HG03432 (cell line): ENCODE measurements around the gene WLS.
A peak's percentile ranks its signal among the peaks of the same experiment; 100 is the strongest.

Source experiments
- ATAC-seq: cut with Tn5 transposase; IDR thresholded peaks from one replicate; pipeline ENCODE4 v1.9.1; 2021; ENCODE audit warnings: mild to moderate bottlenecking, moderate library complexity; ENCODE audit not compliant: unreplicated experiment

The WLS gene

DNA sequence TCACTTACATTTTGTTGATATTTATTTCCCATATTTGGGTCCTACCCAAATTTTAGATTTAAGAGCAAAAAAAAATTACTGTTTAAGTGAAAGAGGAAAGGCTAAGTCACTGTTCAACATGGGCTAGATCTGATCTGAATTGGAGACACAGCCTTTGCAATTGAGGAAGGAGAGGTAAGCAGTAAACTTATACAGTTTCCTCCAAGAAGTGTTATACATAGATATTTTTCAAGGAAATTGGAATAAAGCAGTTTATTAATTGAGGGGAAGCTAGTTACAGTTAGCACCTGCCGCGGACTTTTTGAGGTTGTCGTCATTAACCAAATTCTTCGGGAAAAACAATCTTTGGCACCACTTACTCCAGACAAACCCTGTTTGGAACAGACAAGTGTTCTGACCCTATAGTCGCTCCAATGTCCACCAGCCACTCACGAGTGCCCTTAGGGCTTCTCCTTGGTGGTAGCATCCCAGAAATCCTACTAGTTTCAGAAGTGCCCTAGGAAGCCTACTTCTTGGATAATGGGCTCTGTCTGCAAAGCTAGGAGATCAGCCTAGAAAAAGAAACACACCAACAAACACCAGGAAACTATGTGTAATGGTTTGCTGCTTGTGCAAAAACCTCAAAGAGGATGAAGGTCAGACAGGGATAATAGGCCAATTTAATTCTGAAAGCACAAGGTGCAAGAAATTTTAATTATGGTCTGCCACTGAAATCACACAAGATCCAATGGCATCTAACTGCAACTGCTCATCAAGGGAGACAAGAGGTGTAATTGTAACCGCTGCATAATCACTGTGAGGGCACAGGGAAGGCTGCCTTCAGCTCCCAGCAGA, 2.5 kb downstream of the WLS start:
- ATAC-seq, result no peak

DNA sequence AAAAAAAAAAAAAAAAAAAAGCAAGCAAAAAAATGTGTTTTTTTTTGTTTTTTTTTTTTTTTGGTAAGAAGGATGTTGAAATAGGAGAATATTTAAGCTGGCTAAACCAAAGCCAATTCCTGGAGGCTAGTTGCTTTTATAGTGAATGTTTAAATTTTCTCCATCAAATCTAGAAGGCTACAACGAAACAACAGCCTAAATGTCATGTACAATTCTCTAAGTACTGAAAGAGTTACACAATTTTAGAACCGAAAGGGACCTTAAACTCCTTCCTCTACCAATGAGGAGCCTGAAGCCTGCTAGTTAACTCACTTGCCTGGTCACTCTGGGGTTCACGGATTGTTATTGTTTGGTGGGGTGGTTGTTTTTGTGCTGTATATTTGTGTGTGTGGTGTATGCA, 3.5 kb downstream of the WLS start:
- no peak for ATAC-seq

DNA sequence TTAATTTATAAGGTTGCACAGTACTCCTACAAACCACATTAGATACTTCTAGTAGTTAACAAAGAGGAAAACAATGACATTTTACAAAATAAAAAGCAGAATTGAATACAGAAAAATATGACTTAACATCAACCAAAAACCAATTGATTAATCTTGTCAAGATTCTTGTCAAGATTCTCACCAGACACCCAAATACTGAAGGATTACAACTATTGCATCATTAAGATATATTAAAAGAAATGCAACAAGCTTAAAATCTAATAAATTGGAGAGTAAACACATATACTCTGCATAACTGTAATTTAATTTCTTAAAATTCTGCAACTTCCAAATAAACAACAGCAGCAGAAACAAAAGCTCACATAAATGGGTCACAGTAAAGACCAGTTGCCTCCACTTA, 4.7 kb downstream of the WLS start:
- no peak for ATAC-seq

DNA sequence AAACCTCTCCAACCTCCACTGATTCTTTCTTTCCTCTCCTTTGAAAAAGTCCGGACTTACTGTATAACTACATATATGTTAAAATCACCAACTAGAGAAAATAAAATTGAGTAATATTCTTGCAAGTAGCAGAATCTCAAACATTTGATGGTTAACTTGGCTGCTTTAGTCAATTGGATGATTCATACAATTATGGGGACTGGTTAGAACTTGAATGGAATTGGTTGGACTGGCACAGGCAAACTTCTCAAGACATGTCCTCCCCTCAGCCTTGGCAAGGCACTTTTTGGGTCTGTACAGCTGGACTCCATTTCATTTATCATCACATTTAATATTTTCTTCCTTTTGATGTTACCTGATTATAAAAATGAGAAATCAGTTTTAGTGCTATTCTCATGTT, 6.5 kb downstream of the WLS start:
- no peak for ATAC-seq

DNA sequence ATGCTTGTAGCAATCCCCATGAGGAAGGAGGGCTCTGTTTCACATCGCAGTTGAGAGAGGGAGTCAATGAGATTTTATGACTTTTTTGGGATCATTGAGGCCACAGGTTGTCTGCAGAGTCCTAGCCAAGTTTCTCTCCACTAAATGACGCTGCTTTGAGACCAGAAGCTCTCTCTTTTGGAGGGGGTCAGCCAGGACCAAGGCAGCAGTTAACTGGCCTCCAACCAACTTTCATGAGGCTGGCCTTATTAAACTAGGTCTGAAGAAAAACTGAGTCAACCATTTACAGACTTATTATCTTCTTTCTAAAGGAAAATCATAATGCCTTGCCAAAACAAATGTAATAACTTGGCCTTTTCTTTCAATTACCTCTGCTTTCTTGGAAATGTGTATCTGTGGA, 8.6 kb downstream of the WLS start:
- ATAC-seq, result no peak

DNA sequence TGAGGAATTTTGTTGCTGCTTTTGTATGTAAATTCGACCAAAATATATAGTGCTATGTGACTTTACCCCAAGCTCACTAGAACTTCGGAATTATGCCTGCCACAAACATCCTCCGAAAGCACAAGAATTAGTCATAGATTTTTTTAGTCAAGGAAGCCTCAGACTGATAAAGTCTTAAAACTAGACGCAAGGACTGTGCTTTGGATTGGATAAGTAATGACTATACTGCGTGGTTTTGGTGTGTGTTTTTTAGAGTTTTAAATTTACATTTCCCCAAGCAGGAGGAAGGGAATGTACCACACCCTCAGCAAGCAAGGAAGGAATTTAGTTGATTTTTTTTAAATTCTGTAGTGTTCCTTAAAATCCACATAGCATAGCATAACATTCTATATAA, 10.3 kb downstream of the WLS start:
- no peak for ATAC-seq

DNA sequence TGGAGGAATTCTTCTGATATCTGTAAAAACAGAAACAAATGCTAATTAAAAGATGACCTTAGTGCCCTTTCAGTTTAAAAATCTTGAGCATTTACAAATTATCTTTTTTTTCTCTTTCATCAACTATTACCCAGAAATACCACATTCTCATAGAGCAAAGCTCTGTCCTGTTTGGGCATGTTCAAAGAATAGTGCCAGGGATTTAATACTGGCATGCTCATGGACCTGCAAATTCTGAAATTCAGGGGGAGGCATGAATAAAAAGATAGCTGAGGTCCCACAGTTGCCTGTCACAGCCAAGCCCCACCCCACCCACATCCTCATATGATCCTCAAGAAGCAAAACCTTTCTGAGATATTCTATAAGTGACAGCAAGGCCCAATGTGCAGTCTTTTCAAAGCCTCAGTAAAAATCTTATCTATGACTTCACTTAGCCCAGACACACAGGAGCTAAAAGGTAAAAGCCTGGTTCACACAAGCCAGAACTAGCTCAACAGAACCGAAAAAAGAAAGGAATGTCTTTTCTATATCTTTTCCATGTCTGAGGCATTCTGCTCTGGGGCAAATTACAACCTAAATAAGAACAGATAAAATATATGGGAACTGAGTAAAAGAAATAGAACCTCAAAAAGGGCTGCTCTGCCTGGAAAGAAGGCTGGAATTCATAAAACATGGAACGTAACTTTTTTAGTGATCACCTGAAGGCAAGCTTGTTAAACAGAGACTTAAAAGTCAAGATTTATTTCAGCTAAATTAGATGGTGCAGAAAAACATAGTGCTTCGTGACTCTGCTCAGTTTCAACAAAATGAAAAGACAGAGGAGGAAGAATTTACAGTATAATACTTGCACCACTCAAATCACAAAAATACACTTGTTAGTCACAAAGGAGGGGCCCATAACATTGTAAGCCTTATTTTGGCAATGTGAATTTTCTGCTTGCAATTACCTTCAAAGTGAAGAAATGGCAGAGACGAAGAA, 11.0 kb downstream of the WLS start:
- ATAC-seq, result no peak

DNA sequence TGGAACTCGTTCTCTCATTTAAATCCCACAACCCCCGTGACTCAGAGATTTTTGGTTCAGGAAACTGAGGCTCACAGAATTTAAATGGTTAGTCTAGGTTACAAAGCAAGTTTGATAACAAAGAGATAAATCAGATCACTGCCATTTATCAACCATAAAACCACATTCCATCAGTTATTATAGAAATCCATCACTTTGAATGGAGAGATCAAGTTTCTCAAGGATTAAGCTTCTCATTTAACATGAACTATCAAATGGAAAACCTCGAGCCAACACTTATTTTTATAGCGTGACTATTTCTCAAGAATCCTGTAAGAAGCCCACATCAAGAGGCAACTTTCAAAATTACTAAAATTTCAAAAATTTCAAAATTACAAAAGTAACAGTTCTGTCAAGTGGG, 11.9 kb downstream of the WLS start:
- no peak for ATAC-seq

DNA sequence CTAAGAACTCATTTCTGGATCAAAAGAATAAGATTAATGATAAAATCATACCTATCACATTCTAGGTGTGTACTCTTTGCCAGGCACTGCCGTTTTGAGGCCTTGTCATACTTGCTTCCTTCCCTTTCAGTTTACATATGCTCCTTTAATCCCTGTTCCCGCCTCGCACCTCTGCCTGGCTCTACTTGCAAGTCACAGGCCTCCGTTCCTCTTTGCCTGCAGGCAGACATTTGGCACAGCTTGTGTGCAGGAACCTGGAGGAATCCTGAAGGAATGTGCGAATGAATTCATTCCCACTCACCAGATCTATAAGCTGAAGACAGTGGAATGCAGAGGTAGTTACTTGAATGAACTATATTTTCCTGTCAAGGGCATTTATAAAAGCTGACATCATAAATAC, 13.8 kb downstream of the WLS start:
- no peak for ATAC-seq

DNA sequence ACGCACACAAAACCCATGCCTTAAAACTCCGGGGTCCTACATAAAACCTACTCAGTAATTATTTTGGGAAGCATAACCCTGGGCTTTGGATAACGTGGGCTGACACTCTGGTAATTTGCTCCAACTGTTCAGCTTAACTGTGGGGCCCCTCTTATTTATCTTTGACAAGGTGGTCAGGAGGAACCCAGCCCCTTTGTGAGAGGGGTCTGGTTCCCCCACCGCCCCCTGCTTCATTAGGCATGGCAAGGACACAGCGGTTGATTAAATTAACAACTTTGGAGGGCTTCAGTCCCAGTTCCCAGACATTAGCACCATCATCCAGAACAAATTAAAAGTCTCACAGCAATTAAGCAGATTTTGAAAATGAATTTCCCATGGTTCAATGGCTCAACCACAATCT, 14.7 kb downstream of the WLS start:
- ATAC-seq, result no peak

DNA sequence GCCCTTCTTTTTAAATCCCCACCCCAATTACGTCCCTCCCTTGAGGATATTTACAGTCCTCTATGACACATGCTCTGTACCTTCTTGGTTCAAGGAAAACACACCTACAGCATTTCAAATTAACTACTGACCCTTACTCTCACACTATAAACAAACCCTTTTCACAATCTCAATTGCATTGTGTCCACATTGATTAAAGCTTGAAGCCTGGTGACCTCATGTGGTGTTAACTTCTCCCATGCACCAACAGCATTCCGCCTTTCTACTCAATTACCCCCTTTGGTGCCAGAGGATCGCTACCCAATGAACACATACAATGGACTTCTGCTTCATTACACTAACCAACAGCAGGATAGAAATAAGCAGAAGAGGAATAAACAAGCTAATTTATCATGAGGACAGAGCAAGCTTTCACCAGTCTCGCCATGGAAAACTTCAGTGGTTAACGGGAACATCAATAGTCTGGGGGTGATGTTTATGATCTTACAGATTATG, 15.2 kb downstream of the WLS start:
- ATAC-seq, result no peak

DNA sequence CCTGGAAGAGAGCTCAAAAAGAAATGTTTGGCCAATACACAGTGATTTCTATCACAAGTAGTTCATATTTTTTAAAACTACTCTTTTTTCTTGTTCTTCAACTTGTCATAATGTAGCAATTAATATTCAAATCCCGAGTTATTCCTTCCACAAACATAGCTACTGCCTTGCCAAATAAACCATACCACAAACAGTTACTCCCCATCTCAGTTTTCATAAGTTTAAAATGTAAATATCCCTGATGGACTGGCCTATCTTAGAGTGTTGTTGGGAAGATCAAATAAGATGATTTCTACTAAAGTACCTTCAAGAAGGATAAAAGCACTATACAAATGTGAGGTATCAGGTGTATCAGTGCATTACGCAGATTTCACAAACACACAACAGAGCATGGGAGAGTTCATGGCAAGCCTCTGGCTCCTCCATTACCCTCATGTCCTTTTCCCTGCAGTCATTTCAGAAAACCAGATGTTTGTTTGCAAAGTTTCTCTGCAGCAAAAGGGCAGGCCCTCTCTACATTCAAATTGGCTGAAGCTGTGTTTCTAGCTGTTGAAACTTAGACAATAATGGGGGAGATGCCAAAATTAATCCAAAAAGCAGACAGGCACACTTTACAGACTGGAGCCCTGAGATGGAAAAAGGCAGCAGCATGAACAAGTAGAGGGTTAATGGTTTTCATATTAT, 16.1 kb downstream of the WLS start:
- ATAC-seq, result no peak

DNA sequence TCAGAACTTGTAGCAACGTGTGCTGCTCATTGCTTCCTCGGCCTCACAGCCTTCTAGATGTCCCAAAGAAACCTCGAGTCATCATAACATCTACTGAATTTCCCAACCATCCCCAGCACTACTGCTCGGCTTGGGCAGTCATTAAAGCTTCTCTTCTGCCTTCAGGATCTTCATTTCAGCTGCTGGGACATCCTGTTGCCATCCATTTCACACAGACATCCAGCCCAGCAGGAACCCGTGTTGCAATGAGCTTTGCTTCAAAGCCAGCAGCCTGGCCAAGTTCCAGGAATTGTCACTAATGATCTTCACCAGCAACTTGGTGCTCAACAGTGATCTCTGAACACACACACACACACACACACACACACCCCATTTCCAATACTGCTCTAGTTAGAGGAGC, 18.5 kb downstream of the WLS start:
- no peak for ATAC-seq

DNA sequence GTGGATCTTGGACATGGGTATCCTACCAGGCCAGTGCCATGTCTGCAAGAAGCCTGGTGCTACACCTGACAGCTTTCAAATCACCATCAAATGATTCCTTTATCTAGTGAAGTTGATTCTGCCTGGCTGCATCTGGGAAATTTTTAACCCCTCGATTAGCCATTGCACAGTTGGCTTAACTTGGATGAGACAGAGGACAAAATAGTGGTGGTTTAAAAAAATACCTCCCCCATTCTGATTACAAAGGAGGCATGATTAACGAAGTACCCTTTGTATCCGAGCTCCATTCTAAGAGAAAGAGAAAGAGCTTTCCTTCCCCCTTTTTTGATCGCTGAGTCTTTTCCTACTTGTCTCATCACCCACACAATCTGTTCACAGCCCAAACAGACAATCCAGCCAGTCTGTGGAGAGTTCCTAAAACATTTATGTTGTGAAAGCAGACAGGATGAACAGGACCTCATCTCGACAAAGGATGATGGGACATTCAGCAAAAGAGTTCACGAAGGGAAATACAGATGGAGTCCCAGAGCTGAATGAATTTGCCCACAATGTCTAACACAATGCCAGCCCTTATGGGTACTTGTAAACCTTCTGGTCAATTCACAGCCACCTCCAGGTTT, 20.5 kb downstream of the WLS start:
- ATAC-seq, result no peak

DNA sequence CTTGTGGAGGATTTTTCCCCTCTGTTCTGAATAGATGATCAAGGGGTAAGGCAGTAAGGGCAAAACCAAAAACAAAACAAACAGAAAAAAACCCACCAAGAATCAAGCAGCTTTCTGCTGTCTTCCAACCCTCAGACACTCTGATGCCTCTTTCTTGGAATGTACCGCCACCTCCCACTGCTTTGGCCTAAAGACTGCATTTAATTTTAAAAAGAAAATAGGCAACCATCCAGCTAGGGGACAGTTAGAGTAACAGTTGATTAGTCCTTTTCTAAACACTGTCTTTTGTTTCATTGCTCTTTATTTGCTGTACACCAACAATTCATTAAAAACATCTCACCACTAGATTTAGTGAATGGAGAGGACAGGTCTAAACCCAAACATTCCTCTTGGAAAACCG, 21.5 kb downstream of the WLS start:
- ATAC-seq, result no peak

DNA sequence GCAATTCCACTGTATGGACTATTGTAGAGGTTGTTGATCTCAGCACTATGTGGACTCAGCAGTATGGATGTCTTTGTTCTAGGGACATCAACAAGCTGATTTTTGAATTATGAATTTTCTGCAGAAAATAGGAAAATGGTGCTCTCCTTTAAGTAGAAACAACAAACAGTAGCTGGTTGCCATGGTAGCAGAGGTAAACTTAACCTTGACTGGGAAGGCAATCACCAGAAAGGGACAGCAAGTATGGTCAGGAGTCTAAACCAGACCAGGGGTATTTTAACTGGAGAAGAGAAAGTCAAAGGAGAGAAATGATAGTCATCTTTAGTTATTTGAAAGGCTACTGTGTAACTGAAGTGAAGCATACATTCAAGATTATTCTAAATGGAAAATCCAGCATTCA, 22.3 kb downstream of the WLS start:
- no peak for ATAC-seq

DNA sequence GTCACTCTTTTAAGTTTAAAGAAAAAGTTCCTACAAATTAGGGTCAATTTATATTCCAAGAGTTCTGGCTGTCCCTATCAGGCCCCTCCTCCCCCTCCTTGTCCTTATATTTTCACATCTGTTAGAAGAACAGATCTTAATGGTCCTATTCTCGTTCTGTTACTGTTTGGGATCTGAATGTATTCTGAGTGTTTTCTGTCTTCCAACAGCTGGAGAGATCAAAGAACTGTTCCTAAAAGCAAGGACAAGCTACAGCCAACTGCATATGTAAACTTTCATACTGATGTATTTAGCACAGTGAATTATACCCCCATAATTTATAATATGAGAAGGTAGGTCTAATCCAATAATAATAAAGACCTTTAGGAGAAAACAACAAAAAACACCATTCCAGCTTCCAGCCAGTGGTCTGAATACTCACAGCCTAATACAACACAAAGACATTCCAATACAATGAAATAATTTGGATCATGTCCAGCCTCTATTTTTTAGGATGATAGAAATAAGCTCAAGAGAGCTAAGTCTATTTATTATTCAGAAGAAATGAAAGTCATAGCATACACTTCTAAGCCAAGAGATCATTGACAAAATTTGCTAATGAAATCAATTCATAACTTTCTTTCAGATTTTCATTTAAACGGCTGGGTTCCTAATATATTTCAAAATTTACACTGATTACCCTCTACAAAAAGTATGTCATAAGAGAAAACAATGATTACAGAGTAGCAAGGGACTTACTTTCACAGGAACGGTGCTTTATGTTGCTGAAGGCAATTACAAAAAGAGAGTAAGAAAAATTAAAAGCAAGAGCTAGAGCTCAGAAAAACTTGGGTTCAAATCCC, 25.3 kb downstream of the WLS start:
- ATAC-seq, result no peak

DNA sequence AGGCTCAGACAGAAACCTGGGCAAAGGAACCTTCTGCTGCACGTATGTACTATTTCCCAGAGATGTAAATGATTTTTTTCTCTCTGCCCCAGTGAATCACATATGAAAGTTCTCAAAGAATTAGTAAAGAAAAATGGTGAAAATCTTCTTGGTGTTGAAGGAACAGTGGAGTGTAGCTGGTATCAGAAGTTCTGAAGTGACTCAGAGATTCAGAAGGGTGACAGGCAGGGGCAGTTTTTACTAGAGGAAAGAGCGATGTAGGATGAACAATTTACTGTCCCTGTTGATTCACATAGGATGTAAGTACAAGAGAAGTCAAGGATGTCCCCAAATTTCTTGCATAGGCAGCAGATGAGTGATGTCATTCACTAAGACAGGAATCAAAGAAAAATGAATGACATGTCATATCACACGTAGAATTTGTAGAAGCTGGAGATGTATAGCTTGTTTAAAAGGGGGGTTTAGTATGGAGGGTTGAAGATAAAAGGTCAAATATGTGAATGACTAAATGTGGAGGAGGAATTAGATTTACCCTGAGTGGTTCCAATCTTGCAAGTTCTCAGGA, 26.4 kb downstream of the WLS start:
- peak; percentile 79 for ATAC-seq

DNA sequence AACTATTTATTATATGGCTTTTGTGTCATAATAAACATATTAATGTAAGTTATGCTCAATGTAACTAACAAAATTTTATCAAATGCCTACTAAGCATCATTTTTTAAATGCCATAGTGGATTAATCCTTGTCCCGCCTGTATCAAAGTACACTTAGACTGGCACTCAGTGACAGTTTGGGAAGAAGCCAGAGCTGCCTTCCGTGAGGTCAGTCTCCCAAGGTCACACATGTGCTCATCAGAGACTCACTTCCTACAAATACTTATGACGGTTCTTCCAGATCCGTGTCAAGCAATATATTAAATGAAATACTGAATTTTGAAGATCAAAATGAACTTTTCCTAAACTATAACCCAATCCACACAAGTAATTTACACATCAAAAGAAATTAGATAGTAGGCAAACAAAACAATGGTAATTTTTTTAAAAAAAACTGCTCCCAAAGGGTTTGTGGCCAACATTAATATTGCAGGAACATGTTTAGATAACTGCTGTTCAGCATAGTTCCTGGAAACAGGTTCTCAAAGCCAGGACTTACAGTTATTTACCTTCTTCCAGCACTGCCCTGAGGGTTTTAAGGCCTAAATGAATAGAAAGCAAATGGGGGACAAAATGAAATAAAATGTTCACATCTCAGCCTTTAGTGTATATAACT, 27.2 kb downstream of the WLS start:
- ATAC-seq, result no peak
